IMR-90 (cell line): Measurements from ENCODE around the gene CCR9.

Experiments
- CEBPB ChIP-seq: IDR thresholded peaks from 2 replicates; pipeline ENCODE4 v1.6.1; 2012; ENCODE audit warnings: low read depth, low read length, improper control_type of control experiment
- MAFK ChIP-seq: IDR thresholded peaks from 2 replicates; pipeline ENCODE4 v1.6.1; 2012; ENCODE audit warnings: low read depth, low read length, improper control_type of control experiment
- TF ChIP-seq, protein P1 (sequence below): conservative IDR thresholded peaks from 2 replicates; pipeline ENCODE4 v1.5.1; 2012; ENCODE audit warnings: mild to moderate bottlenecking, low read depth, low read length, improper control_type of control experiment

DNA sequence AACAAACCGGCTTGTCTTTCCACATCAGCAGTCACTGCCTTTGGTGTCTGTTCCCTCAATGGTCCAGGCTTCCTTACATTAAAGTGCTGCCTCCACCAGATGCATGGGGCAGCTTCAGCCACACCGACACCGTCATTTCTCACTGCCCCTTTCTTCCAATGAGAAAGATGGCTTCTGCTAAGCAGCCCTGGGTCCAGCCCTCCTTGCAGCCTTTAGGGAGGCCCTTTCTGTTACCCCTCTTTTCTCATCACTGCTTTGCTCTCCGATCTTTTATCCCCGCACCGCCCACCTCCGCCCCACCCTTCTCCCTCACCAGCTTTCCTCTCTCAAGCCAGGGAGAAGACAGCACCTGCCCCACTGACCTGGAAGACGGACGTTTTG is 28.7 kb downstream of the CCR9 start:
- TF ChIP-seq, protein P1, sequence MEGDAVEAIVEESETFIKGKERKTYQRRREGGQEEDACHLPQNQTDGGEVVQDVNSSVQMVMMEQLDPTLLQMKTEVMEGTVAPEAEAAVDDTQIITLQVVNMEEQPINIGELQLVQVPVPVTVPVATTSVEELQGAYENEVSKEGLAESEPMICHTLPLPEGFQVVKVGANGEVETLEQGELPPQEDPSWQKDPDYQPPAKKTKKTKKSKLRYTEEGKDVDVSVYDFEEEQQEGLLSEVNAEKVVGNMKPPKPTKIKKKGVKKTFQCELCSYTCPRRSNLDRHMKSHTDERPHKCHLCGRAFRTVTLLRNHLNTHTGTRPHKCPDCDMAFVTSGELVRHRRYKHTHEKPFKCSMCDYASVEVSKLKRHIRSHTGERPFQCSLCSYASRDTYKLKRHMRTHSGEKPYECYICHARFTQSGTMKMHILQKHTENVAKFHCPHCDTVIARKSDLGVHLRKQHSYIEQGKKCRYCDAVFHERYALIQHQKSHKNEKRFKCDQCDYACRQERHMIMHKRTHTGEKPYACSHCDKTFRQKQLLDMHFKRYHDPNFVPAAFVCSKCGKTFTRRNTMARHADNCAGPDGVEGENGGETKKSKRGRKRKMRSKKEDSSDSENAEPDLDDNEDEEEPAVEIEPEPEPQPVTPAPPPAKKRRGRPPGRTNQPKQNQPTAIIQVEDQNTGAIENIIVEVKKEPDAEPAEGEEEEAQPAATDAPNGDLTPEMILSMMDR: no peak
- TF ChIP-seq MAFK (no peak), CEBPB (no peak)
